Naive thymus-derived CD8-positive, alpha-beta T cell (primary cell): ENCODE results near the gene LRGUK. TPM values are rescaled to one million over a fixed set of nuclear protein-coding genes. Genes with fewer than 3 reads are reported as not detected.
"Not testable (repeated sequence)": the region's sequence is repeated elsewhere in the genome, so short reads cannot be mapped to it uniquely, and the experiment has no call there.

Source experiments
- ATAC-seq, 2 donors: fragments of 150-1000 bp; cut with Tn5 transposase in 1 of 2; sonication (Bioruptor Pico), chemical (Tn5 transposase) in 1 of 2; 1 replicate in 1 of 2; 2 replicates in 1 of 2; pipeline ENCODE4 v1.10.0; 2021; ENCODE audit warnings: mild to moderate bottlenecking in 2 of 2, moderate library complexity in 2 of 2
- POLR2A ChIA-PET: fragments of 350-600 bp; sonication (Branson Sonifier 250); formaldehyde crosslinking; loops from one replicate; lab custom pipeline; 2021; ENCODE audit warnings: antibody characterized with exemption; lab: Charles Lee
- DNase-seq, 10 donors: peaks; one replicate each; pipeline versions ENCODE4 v3.0.0 to v3.0.0-alpha.2; 2020 to 2022
- H3K27ac Mint-ChIP-seq, 10 donors: one replicate each; pipeline ENCODE4 v1.8.0; 2020 to 2022; ENCODE audit warnings: mild to moderate bottlenecking in 10 of 10, mixed read lengths in 10 of 10, moderate library complexity in 4 of 10, inconsistent platforms in 1 of 10
- H3K27me3 Mint-ChIP-seq, 5 donors: one replicate each; pipeline ENCODE4 v1.8.0; 2021 to 2022; ENCODE audit warnings: mixed read lengths in 5 of 5
- H3K36me3 Mint-ChIP-seq, 3 donors: one replicate each; pipeline ENCODE4 v1.8.0; 2020 to 2022; ENCODE audit warnings: mixed read lengths in 3 of 3, mild to moderate bottlenecking in 2 of 3, inconsistent platforms in 1 of 3
- H3K4me1 Mint-ChIP-seq, 4 donors: one replicate each; pipeline ENCODE4 v1.8.0; 2021 to 2022; ENCODE audit warnings: mixed read lengths in 4 of 4
- H3K4me3 Mint-ChIP-seq, 10 donors: one replicate each; pipeline ENCODE4 v1.8.0; 2020 to 2022; ENCODE audit warnings: mild to moderate bottlenecking in 10 of 10, mixed read lengths in 10 of 10, moderate library complexity in 6 of 10, inconsistent platforms in 1 of 10
- H3K9me3 Mint-ChIP-seq, 9 donors: one replicate each; pipeline ENCODE4 v1.8.0; 2020 to 2022; ENCODE audit warnings: mixed read lengths in 9 of 9, mild to moderate bottlenecking in 3 of 9, inconsistent platforms in 1 of 9, moderate library complexity in 1 of 9
- polyA plus RNA-seq, 3 donors: library from polyadenylated mRNA; unstranded; fragments of 300-500 nt; fragmentation: Illumina TruSeq; gene quantifications; one replicate each; pipeline ENCODE4 v1.2.3, GENCODE V29; 2021
- total RNA-seq, 8 experiments: library from RNA in 2 of 8; stranded (reverse) in 2 of 8; gene quantifications; one replicate each; pipeline ENCODE4 v1.2.3 and lab custom pipeline; 2021 to 2026

Gene LRGUK
- total and polyA plus RNA-seq, 5 experiments from 2014 or later, result 0.09 to 0.60 (median 0.34) TPM; not detected in 2

DNA sequence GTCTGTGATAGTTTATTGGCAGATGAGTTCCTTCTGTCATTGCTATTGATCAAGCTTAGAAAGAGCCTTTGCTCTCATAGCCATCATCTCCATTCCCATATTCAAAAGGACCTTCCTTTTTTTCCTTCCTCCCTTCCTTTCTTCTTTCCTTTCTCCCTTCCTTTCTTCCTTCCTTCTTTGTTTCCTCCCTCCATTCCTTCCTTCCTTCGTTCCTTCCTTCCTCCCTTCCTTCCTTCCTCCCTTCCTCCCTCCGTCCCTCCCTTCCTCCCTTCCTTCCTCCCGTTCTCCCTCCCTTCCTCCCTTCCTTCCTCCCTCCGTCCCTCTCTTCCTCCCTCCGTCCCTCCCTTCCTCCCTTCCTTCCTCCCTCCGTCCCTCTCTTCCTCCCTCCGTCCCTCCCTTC, 104.2 kb downstream of the LRGUK start:
- H3K4me3 Mint-ChIP-seq, POLR2A ChIA-PET, ATAC-seq, H3K4me1 Mint-ChIP-seq, H3K27ac Mint-ChIP-seq, DNase-seq: not testable (repeated sequence)
- H3K27me3 Mint-ChIP-seq, result peaks cover 8 to 35% (median 11%) of the 10 kb centered on the region in 5 donors
- peaks cover 4 to 22% (median 10%) of the 10 kb centered on the region in 9 donors for H3K9me3 Mint-ChIP-seq
- peaks cover 0 to 15% (median 3%) of the 10 kb centered on the region in 3 donors for H3K36me3 Mint-ChIP-seq

DNA sequence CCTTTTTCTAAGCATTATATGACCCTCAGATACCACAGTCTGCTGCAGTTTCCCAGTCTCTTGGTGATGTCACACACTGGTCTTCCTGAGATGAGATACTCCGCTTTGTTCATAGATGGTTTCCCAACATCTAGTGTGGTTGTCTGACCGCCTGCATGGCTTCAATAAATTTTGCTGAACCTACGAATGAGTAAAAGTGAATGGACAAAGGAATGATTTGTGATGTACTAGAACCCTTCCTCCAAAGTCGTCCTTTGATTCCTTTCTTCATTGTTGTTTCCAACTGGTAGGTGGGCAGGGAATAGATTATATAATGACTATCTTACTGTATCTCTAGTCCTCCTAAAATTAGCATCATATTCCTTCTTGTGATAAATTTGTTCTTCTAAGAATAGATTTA, 107.1 kb downstream of the LRGUK start:
- peaks cover 0 to 15% (median 7%) of the 10 kb centered on the region in 3 donors for H3K36me3 Mint-ChIP-seq
- H3K9me3 Mint-ChIP-seq, result peaks cover 6 to 20% (median 15%) of the 10 kb centered on the region in 9 donors
- H3K4me3 Mint-ChIP-seq, result no peak overlapping the region
- POLR2A ChIA-PET, result no interaction called here
- no peaks in the 10 kb centered on the region for H3K4me1 Mint-ChIP-seq
- peaks cover 15 to 43% (median 21%) of the 10 kb centered on the region in 5 donors for H3K27me3 Mint-ChIP-seq
- DNase-seq, result no peak
- ATAC-seq, result no peak
- no peak overlapping the region for H3K27ac Mint-ChIP-seq

DNA sequence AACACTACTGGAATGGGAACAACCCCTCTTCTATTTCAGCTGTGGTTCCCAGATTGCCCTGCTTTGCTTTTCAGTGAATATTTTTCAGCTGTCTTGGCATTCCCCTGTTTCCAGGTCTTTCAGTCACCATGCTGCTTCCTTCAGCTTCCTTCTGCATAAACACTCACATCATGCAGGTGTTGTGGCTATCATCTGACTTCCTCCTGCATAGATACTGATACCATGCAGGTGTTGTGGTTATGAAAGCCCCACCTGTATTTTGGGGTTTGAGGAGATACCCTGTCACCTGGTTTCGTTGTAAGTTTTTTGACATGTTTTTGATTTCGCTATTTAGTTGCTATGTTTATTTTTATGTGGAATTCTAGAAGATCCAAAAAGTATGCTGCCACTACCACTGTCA, 118.1 kb downstream of the LRGUK start:
- Mint-ChIP-seq H3K27me3 (peaks cover 3 to 9% (median 6%) of the 10 kb centered on the region in 5 donors), H3K4me1 (no peaks in the 10 kb centered on the region), H3K4me3 (no peak overlapping the region), H3K27ac (no peak overlapping the region), H3K9me3 (peaks cover 0 to 35% (median 12%) of the 10 kb centered on the region in 9 donors), H3K36me3 (peaks cover 0 to 2% (median 0%) of the 10 kb centered on the region in 3 donors)
- no peak for ATAC-seq
- DNase-seq, result no peak
- POLR2A ChIA-PET, result no interaction called here

DNA sequence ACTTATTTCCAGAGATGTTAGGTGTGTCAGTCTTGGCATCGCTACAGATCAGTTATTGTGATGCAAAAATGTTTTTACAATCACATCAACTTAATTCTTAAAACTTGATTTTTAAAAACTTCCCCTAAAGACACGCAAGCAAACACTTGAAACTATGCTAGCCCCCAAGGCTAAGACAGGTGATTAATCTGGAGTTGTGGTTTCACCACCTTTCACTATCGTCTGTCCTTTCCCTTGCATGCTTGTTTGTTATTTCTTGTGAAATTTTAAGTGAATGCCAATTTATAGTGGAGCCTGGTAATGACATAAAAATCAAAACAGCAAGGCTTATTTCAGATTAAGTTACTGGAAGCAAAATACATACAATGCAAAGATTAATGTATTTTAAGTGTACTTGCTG, 119.2 kb downstream of the LRGUK start:
- Mint-ChIP-seq H3K27ac (no peak overlapping the region), H3K27me3 (peaks cover 0 to 6% (median 3%) of the 10 kb centered on the region in 5 donors), H3K9me3 (peaks cover 0 to 26% (median 9%) of the 10 kb centered on the region in 9 donors), H3K4me1 (no peaks in the 10 kb centered on the region), H3K36me3 (peaks cover 0 to 2% (median 0%) of the 10 kb centered on the region in 3 donors), H3K4me3 (no peak overlapping the region)
- ATAC-seq (no peak), DNase-seq (no peak)
- POLR2A ChIA-PET, result no interaction called here

DNA sequence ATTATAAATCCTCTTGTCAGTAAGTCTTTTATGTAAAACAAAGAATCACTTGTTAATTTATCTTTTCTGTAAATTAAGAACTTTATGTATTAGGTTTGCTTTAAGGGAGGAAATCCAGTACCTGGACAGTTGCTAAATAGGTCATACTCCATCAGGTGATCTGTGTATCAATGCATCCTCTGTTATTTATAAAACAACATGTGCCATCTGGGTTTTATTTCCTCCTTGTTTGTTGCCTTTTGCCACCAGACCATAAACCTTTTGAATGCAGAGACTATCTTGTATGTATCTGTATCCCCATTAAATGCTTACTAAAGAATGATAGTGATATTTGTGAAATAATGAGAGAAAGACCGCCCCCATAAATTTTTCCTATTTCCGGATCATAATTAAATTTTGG, 119.6 kb downstream of the LRGUK start:
- H3K27me3 Mint-ChIP-seq, result peaks cover 0 to 4% (median 1%) of the 10 kb centered on the region in 5 donors
- peaks cover 0 to 2% (median 0%) of the 10 kb centered on the region in 3 donors for H3K36me3 Mint-ChIP-seq
- no peaks in the 10 kb centered on the region for H3K4me1 Mint-ChIP-seq
- DNase-seq (no peak), ATAC-seq (no peak)
- POLR2A ChIA-PET, result no interaction called here
- H3K9me3 Mint-ChIP-seq, result peaks cover 0 to 22% (median 5%) of the 10 kb centered on the region in 9 donors
- no peak overlapping the region for H3K4me3 Mint-ChIP-seq
- H3K27ac Mint-ChIP-seq, result no peak overlapping the region

DNA sequence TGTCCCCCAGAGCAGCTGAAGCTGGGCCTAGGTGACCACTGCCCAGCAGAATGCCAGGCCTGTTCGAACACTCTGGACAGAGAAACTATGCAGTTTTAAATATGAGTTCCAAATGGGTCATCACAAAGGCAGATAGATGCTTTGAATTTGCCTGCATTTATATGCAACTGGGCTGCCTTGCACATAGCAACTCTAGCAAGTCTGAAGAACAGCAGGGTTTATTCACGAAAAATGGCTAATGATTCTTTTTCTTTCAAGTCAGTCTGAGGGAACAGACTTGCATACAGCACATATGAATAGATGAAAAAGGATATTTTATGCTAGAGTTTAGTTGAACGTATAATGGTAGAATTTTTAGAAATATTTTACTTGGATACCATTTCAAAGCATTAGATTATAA, 121.1 kb downstream of the LRGUK start:
- peaks cover 0 to under 1% (median 0%) of the 10 kb centered on the region in 3 donors for H3K36me3 Mint-ChIP-seq
- H3K4me1 Mint-ChIP-seq, result no peaks in the 10 kb centered on the region
- peaks cover 0 to 15% (median 4%) of the 10 kb centered on the region in 9 donors for H3K9me3 Mint-ChIP-seq
- ATAC-seq, result no peak
- no peak for DNase-seq
- peaks cover 0 to 3% (median 1%) of the 10 kb centered on the region in 5 donors for H3K27me3 Mint-ChIP-seq
- H3K27ac Mint-ChIP-seq, result no peak overlapping the region
- POLR2A ChIA-PET, result no interaction called here
- H3K4me3 Mint-ChIP-seq, result no peak overlapping the region

DNA sequence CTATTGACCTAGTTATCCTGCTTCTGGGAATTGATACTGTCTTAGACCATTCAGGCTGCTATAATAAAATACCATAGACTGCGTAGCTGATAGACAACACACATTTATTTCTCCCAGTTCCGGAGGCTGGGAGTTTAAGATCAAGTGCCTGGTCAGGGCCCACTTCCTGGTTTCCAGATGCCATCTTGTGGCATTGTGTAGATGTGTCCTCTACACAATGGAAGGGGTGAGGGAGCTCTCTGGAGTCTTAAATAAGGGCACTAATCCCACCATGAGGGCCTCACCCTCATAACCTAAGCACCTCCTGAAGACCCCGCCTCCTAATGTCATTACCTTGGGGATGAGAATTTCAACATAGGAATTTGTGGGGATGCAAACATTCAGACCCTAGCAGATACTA, 127.2 kb downstream of the LRGUK start:
- peaks cover 0 to 6% (median 2%) of the 10 kb centered on the region in 9 donors for H3K9me3 Mint-ChIP-seq
- no peak for ATAC-seq
- peaks cover 0 to 7% (median 3%) of the 10 kb centered on the region in 5 donors for H3K27me3 Mint-ChIP-seq
- no peak for DNase-seq
- POLR2A ChIA-PET, result no interaction called here
- peaks cover 0 to 4% (median 0%) of the 10 kb centered on the region in 3 donors for H3K36me3 Mint-ChIP-seq
- no peak overlapping the region for H3K27ac Mint-ChIP-seq
- H3K4me3 Mint-ChIP-seq, result no peak overlapping the region
- no peaks in the 10 kb centered on the region for H3K4me1 Mint-ChIP-seq

DNA sequence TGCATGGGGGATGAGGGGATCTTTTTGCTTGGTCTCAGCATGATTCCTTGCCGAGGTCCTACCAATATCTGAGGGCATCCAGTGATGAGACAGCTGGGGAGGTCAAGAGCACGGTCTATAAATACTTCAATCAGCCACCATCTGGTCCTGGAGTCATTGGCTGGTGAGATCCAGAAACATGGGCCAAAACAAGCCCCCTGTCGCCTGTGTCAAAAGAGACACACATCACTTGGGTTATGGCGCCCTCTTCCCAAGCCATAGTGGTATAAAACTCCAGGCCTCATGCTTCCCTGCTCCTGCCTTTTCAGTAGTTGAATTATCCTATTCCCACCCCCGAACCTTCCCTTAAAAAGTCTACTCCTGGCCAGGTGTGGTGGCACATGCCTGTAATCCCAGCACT, 128.7 kb downstream of the LRGUK start:
- peaks cover 0 to 4% (median 0%) of the 10 kb centered on the region in 3 donors for H3K36me3 Mint-ChIP-seq
- H3K27ac Mint-ChIP-seq, result no peak overlapping the region
- no peaks in the 10 kb centered on the region for H3K4me1 Mint-ChIP-seq
- DNase-seq (no peak), ATAC-seq (no peak)
- peaks cover 0 to 6% (median 2%) of the 10 kb centered on the region in 9 donors for H3K9me3 Mint-ChIP-seq
- POLR2A ChIA-PET, result no interaction called here
- H3K4me3 Mint-ChIP-seq, result no peak overlapping the region
- H3K27me3 Mint-ChIP-seq, result peaks cover 0 to 9% (median 0%) of the 10 kb centered on the region in 5 donors

DNA sequence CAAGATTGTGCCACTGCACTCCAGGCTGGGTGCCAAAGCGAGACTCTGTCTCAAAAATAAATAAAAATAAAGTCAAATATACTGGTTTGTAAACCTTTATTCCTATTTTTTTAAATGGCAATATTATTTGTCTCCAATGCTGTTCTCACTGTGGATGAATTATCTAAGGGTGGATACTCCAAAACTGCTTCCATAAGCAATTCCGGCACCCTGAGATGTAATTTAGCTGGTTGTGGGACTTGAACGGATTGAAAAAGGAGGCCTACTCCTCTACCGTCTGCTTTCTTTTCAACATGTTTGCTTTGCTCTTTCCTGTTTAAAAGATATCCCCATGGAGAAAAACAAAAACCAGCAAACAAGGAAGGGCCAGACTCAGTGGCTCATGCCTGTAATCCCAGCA, 135.2 kb downstream of the LRGUK start:
- peaks cover 0 to 25% (median 4%) of the 10 kb centered on the region in 5 donors for H3K27me3 Mint-ChIP-seq
- no peaks in the 10 kb centered on the region for H3K4me1 Mint-ChIP-seq
- H3K36me3 Mint-ChIP-seq, result peaks cover 0 to 7% (median 4%) of the 10 kb centered on the region in 3 donors
- POLR2A ChIA-PET, result no interaction called here
- DNase-seq (no peak), ATAC-seq (no peak)
- no peak overlapping the region for H3K27ac Mint-ChIP-seq
- H3K4me3 Mint-ChIP-seq, result no peak overlapping the region
- H3K9me3 Mint-ChIP-seq, result peaks cover 5 to 20% (median 16%) of the 10 kb centered on the region in 9 donors

DNA sequence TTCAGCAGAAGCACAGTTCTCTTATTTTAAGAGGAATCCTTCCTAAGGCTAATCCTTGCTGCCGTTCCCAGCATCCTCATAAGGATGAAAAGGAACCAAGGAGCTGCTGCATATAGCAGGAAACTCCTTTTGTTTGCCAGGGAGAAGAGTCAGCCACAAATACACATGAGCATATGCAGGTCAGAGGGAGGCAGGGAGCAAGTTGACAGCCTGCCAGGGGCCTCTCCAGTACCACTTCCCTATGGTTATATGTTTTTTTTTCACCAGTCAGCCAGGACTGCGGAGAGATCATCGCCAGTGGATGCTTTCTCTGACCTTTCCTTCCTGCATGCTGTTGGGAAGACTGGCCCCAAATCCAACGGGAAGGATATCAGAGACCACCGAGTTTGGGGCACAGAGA, 149.8 kb downstream of the LRGUK start:
- no peaks in the 10 kb centered on the region for H3K4me1 Mint-ChIP-seq
- H3K27me3 Mint-ChIP-seq, result peaks cover 33 to 68% (median 37%) of the 10 kb centered on the region in 5 donors
- no peak for ATAC-seq
- POLR2A ChIA-PET, result no interaction called here
- DNase-seq, result no peak
- peaks cover 0 to 7% (median under 1%) of the 10 kb centered on the region in 9 donors for H3K9me3 Mint-ChIP-seq
- H3K27ac Mint-ChIP-seq, result peak overlapping the region in 1 of 10 donors; percentile 45
- peaks cover 0 to 1% (median 0%) of the 10 kb centered on the region in 3 donors for H3K36me3 Mint-ChIP-seq
- no peak overlapping the region for H3K4me3 Mint-ChIP-seq

DNA sequence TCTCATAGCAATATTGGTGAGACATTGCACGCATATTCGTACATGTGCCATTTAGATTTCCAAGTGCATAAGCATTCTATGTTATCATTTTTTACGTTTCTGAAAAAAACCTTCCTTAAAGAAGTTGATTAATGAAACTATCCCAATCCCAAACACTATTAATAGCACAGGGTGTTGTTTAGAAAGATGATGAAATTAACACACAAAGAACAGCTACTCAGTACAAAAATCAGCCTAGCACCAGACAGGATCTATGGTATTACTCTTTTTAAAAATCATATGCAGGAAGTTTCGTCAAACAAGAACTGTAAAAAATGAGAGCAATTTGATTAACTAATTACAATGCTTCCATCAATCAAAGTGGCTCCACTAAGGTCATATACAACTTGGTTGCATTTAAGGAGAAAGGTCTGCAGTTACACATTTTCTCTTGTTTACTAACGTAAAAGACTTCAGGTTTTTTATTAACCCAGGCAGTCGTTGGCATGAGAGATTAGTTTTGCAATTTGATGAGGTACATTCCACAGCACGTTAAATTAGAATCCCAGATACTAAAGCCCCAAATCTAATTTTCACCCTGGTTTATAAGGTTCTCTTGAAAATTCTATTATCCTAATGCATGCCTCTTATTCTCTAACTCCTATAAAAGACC, 151.5 kb downstream of the LRGUK start:
- Mint-ChIP-seq H3K36me3 (no peaks in the 10 kb centered on the region), H3K4me1 (no peaks in the 10 kb centered on the region), H3K27me3 (peaks cover 33 to 72% (median 39%) of the 10 kb centered on the region in 5 donors), H3K9me3 (no peaks in the 10 kb centered on the region), H3K4me3 (no peak overlapping the region), H3K27ac (no peak overlapping the region)
- ATAC-seq, result no peak
- POLR2A ChIA-PET, result no interaction called here
- DNase-seq, result no peak

DNA sequence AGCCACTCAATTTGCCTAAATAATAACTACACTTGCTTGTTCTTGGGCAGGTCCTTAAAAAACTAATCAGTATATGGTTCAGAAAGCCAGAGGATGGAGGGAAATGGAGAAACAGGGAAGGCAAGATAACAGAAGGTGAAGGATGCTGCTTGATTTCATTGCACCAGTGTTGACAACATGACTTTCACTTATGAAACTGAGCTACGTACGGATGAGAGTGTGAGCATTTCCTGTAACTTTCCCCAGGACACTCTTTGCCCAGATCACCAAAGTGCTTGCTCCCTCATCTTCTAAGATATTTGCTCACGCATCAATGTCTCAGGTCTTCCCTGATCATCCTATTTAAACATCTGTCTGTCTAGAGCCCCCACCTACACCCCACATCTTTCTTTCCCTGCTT, 152.2 kb downstream of the LRGUK start:
- DNase-seq (no peak), ATAC-seq (no peak)
- peaks cover 33 to 72% (median 42%) of the 10 kb centered on the region in 5 donors for H3K27me3 Mint-ChIP-seq
- POLR2A ChIA-PET, result no interaction called here
- H3K4me1 Mint-ChIP-seq, result no peaks in the 10 kb centered on the region
- H3K36me3 Mint-ChIP-seq, result no peaks in the 10 kb centered on the region
- H3K4me3 Mint-ChIP-seq, result no peak overlapping the region
- no peak overlapping the region for H3K27ac Mint-ChIP-seq
- no peaks in the 10 kb centered on the region for H3K9me3 Mint-ChIP-seq

DNA sequence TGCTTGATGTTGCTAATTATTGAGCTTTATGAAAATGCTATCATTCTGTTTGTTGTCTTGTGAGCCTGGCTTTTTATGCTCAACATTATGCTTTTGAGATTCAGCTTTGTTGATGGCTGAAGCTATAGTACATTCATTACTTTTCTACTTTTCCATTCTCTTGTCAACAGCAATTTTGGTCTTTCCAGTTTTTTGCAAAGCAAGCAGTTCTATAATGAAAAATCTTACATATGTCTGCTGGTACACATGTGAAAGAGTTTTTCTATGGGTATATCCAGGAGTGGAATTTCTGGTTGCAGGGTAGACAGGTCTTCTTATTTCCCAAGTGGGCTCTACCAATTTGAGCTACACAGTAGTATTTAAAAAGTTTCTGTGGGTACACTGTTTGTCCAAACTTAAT, 152.8 kb downstream of the LRGUK start:
- H3K9me3 Mint-ChIP-seq, result no peaks in the 10 kb centered on the region
- no peaks in the 10 kb centered on the region for H3K4me1 Mint-ChIP-seq
- no peaks in the 10 kb centered on the region for H3K36me3 Mint-ChIP-seq
- H3K4me3 Mint-ChIP-seq, result no peak overlapping the region
- DNase-seq, result no peak
- no peak for ATAC-seq
- POLR2A ChIA-PET, result no interaction called here
- no peak overlapping the region for H3K27ac Mint-ChIP-seq
- H3K27me3 Mint-ChIP-seq, result peaks cover 33 to 72% (median 40%) of the 10 kb centered on the region in 5 donors
